ENCODE results near the gene GNAQ.

- TF ChIP-seq POLR2A (IDR thresholded peaks at IDR 0.05) (no peak), POLR2AphosphoS5 (IDR thresholded peaks at IDR 0.05) (no peak)
Measured at GRCh38 chr9:77909306-77909705, 122.3 kb downstream of the GNAQ start.

Measured in upper lobe of left lung (tissue), 4 donors.